ENCODE measurements around the gene USE1. TPM values are rescaled to one million over a fixed set of nuclear protein-coding genes. Genes with fewer than 3 reads are reported as not detected.

Gene USE1
- total RNA-seq, 1 donor from 2014 or later = 32.0 TPM

GRCh38 chr19:17266026-17266425 lies 50.9 kb downstream of the USE1 start:
- DNase-seq (no peak), ATAC-seq (no peak)
- intact Hi-C loops (cut with DNase I) = no loop called here
- H3K4me1 ChIP-seq = peaks cover 22% of the 10 kb centered on the region
- no peak overlapping the region for H3K4me3 ChIP-seq
- peak overlapping the region; percentile 33 for H3K27ac ChIP-seq
- no peaks in the 10 kb centered on the region for H3K27me3 ChIP-seq (ENCODE audit: low read depth)
- TF ChIP-seq CTCF (IDR thresholded peaks at IDR 0.05) = no peak
- no peaks in the 10 kb centered on the region for H3K9me3 ChIP-seq
- peaks cover 26% of the 10 kb centered on the region for H3K36me3 ChIP-seq

- no peaks in the 10 kb centered on the region for H3K9me3 ChIP-seq
- DNase-seq (no peak), ATAC-seq (no peak)
- H3K4me3 ChIP-seq = peak overlapping the region; percentile 29
- peaks cover 31% of the 10 kb centered on the region for H3K36me3 ChIP-seq
- H3K27ac ChIP-seq = peak overlapping the region; percentile 33
- H3K27me3 ChIP-seq (ENCODE audit: low read depth) = no peaks in the 10 kb centered on the region
- TF ChIP-seq CTCF (IDR thresholded peaks at IDR 0.05) = no peak
- H3K4me1 ChIP-seq = peaks cover 22% of the 10 kb centered on the region
- intact Hi-C loops (cut with DNase I) = no loop called here
These were observed 51.4 kb downstream of the USE1 start for GRCh38 chr19:17266589-17266974.

- intact Hi-C loops (cut with DNase I) = no loop called here
- Histone ChIP-seq H3K36me3 (peaks cover 37% of the 10 kb centered on the region), H3K4me1 (peaks cover 22% of the 10 kb centered on the region), H3K27me3 (ENCODE audit: low read depth) (no peaks in the 10 kb centered on the region), H3K4me3 (peak within 1 kb of the TSS; percentile 94), H3K27ac (peak within 1 kb of the TSS; percentile 75), H3K9me3 (no peaks in the 10 kb centered on the region)
- no peak for TF ChIP-seq CTCF (IDR thresholded peaks at IDR 0.05)
- ATAC-seq (peak; percentile 98), DNase-seq (peak; percentile 95)
These were observed 52.0 kb downstream of the USE1 start, which contains the start of gene BABAM1 for GRCh38 chr19:17266975-17267788. TSS of gene BABAM1 (plus strand) at chr19:17267443. CDS start at chr19:17268807, 1,364 bp downstream.

GRCh38 chr19:17268754-17269153 lies 53.6 kb downstream of the USE1 start:
- peaks cover 50% of the 10 kb centered on the region for H3K36me3 ChIP-seq
- no peak for DNase-seq
- no peak overlapping the region for H3K27ac ChIP-seq
- no peak overlapping the region for H3K4me3 ChIP-seq
- no peak for TF ChIP-seq CTCF (IDR thresholded peaks at IDR 0.05)
- ATAC-seq = no peak
- H3K4me1 ChIP-seq = peaks cover 22% of the 10 kb centered on the region
- intact Hi-C loops (cut with DNase I) = no loop called here
- no peaks in the 10 kb centered on the region for H3K27me3 ChIP-seq (ENCODE audit: low read depth)
- no peaks in the 10 kb centered on the region for H3K9me3 ChIP-seq

Other genes with a start within 250 kb of the USE1 start
- 54.3 TPM for gene CPAMD8, start 188.5 kb upstream of the USE1 start, total RNA-seq
- 9.1 TPM for gene HAUS8, start 139.9 kb upstream of the USE1 start, total RNA-seq
- 205 TPM for gene MYO9B, start 139.6 kb upstream of the USE1 start, total RNA-seq
- 37.2 TPM for gene OCEL1, start 10.9 kb downstream of the USE1 start, total RNA-seq
- 38.7 TPM for gene NR2F6, start 30.6 kb downstream of the USE1 start, total RNA-seq
- gene USHBP1, start 49.4 kb downstream of the USE1 start, total RNA-seq = 8.2 TPM
- 58.4 TPM for gene BABAM1, start 52.1 kb downstream of the USE1 start, total RNA-seq
- 0.92 TPM for gene ANKLE1, start 66.5 kb downstream of the USE1 start, total RNA-seq
- 19.5 TPM for gene ABHD8, start 88.1 kb downstream of the USE1 start, total RNA-seq
- gene MRPL34, start 90.5 kb downstream of the USE1 start, total RNA-seq = 68.3 TPM
- gene DDA1, start 94.2 kb downstream of the USE1 start, total RNA-seq = 32.2 TPM
- 16.6 TPM for gene ANO8, start 119.5 kb downstream of the USE1 start, total RNA-seq
- 21.0 TPM for gene GTPBP3, start 122.2 kb downstream of the USE1 start, total RNA-seq
- gene PLVAP, start 162.0 kb downstream of the USE1 start, total RNA-seq = 25.9 TPM
- gene CCDC194, start 178.8 kb downstream of the USE1 start, total RNA-seq = 1.5 TPM
- gene BST2, start 190.3 kb downstream of the USE1 start, total RNA-seq = 165 TPM
- 45.3 TPM for gene MVB12A, start 204.7 kb downstream of the USE1 start, total RNA-seq
- not detected for gene TMEM221, start 233.3 kb downstream of the USE1 start, total RNA-seq
- gene NXNL1, start 245.6 kb downstream of the USE1 start, total RNA-seq = not detected

Data from lower lobe of right lung (tissue), 2 donors.